GM18511 (cell line): ENCODE measurements around the gene RIGI.
"Not testable (repeated sequence)": the region's sequence is repeated elsewhere in the genome, so short reads cannot be mapped to it uniquely, and the experiment has no call there.

Experiments
- ATAC-seq: cut with Tn5 transposase; IDR thresholded peaks from one replicate; pipeline ENCODE4 v1.9.1; 2021; ENCODE audit warnings: mild to moderate bottlenecking, moderate library complexity; ENCODE audit not compliant: unreplicated experiment

The RIGI gene

DNA sequence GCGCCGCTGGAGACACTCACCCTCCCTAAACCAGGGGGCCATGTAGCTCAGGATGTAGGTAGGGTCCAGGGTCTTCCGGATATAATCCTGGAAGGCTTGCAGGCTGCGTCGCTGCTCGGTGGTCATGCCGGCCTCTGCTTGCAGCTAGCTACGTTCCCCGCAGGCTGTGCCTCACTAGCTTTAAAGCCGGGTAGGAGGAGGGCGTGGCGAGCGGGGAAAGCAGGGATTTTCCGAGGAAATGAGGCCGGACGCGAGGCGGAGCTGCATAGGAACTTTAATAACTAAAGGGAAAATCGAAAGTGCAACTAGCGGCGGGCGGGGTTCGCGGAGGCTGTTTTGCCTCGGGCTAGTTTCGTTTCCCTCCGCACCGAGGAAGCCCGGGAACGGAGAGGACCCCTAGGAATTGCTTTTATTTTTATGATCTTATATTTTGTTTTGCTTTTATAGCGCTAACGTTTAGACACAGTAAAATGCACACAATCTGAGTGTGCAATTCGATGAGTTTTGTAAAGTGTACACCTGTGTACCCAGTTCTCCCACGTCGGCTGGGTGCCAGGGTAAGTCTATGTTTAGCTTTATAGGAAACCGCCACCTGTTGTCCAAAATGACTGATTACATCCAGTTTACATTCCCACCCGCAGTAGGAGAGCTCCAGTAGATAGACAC is at the start of gene RIGI:
Gene RIGI (minus strand): TSS at position 156 of the 666 bp plus-strand sequence. CDS start 30 bp downstream, at position 126.
- ATAC-seq, result peak; percentile 74

DNA sequence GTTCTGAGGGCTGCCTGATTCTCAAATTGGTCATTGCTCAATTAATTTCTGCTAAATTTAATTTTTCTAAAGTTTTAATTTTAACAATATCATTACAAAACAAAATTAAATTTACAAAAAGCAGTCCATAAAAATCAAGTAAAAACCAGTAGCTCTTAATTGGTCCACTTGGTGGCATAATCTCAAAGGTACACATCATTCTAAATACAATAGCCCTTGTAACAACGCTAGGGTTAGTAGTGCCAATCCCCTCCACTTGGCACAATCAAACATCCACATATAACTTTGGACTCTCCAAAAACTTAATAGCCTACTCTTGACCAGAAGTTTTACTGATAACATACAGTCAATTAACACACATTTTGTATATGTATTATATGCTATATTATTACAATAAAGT is 48.9 kb upstream of the RIGI start:
- ATAC-seq, result no peak

DNA sequence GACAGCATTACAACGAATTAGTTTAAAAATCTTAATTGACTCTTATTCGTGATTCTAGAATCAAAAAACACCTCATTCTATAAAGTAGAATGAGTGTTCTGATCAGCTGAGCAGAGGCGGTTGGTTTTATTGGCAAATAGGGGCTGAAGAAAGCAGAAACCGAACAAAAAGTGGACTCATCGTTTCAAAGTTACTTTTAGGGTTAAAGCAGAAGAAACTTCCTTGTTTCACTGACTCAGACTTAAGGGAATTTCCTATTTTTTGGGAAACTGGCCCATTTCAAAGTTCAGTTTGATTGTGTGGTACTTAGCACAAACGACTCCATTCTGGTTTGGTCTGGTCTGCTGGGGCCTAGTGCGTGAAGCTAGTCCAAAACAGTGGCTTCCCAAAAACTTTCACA is 47.8 kb upstream of the RIGI start:
- no peak for ATAC-seq

DNA sequence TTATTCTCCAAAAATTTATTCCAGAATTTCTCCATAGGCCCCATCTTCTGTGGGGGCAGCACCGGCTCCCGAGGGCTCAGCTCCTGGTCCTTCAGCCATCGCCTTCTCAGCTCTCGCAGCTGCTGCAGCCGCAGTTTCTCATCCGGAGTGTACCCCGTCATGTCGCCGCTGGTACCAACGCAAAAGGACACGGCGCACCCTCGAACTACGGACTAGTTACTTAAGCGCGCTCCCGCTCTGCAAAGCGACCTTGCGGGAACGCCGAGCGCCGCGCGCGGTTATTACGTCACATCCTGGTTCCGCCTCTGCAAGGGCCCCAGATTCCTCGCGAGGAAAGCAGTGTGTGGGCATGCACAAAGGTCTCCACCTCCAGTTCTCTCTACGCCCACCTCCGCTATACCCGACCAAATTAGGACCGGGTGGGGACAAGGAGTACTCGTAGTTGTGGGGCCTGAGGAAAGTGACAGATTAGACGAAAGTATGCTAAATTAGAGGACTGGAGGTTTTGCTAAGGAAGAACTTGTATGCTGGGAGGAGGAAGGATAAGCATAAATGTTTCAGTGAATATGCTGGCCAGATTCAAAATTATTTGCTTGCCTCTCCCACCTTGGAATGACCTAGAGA is 47.0 kb upstream of the RIGI start, which contains the start of gene NDUFB6:
Gene NDUFB6 (minus strand): TSS at position 260 of the 624 bp plus-strand sequence. CDS start 99 bp downstream, at position 161.
- ATAC-seq, result peak; percentile 89

DNA sequence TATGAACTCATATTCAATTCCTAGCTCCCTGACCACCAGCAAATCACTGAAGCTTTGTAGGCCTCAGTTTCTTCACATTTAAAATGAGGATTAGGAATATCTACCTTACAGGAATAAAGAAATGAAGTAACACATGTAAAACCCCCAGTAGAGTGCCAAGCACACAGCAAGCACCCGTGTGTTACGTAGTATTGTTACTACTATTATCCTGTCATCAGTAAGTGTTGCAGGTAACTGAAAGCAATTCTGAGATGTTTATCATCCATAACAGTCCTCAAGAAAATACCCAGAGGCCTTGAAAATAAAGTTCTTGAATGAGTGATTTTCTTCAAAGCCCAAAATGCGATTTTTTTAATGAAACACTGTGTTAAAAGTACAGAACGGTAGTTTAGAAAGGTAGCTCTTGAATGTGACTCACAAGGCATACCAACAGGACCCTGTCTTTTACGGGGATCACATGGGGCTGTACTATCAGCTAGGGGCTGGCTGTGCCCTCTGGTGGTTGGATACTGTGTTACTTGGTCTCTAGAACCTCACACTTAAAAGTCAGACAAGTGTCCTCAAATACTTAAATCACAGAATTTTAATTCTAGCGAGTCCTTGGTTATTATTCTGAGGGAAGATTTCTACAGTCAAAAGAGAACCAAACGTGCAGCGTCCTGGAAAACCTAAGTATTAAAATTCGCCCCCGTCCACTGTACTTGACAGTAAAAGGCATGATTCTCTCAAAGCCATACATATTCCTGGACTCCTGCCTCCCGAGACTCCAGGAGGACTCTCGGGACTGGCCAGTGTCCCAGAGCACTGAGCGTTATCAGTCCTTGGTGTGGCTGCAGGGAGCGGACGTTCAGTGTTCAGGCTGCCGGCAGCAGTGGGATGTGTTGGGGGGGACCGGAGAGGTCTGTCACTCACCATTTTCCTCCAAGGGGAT is 46.2 kb upstream of the RIGI start:
- peak; percentile 90 for ATAC-seq

DNA sequence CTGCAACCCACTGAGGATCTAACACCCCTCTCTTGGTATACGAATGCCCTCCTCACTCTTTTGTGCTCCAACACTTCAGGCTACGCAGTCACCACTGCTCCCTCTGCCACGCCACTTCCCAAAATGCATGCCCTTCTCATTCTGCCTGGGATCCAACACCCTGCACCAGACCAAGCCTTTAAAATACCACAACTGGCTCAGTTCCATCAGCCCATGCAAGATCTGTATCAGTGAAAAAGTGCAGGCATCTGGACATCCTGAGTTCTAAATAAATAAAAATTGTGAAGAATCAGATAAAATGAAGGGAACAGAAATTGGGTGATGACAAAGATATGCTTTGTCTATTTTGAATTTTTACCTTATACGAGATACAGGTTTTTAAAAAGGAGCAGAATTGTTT is 44.3 kb upstream of the RIGI start:
- no peak for ATAC-seq

DNA sequence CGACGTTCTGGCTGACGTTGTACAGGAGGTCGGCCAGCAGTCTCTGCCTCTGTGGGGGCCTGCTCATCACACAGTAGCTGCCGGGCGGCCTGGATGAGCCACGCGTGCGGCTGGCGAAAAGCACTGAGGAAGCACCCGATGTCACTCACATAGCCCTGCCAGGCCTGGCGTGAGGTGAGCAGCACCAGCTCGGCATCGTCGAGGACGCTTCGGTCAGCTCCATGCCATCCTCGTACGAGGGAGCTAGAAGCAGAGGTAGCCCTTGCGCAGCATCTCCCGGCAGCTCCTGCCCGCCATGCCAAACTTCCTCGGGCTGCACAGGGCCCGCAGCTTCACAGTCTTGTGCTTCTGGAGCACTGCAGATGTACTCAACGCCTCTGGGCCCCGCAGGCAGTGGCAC is 40.8 kb upstream of the RIGI start:
- ATAC-seq, result no peak

DNA sequence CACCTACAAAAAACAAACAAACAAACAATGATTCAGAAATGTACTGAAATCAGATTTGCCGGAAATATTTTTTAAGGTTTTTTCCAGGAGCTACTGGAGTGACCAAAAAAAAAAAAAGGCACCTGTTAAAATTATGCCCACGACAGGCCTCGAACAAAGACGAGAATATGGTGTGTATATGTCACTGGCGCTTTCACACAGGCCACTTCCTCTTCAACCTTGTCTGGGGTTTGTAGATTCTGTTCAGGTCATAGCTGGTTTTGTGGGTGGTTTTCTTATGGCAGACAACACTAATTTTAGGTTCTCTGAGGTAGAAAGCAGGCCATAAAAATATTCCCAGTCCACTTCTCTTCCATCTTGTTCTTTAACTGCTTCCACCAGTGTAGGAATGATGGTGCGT is 40.0 kb upstream of the RIGI start:
- ATAC-seq, result no peak

DNA sequence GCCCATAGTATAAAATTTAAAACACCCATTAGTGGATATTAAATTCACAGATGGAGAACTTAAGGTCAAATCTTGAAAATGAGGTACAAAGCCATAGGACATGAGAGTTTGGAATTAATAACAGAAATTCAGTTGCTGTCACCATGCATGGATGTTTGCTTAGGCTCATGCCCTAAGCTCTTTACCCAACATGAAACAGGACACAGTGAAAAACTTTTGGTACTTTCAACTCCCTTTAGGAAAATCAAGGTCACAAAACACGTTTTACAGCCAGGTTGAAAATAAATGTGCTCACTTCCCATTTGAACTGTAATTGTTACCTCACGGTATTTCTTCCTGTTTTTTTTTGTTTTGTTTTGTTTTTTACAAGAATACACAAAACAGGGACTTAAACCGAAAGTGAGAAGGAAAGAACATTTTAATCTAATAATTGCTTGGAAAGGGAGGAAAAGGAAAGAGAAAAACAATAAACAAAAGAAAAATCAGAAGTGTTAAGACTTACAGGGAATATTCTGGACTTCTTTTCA is 32.5 kb upstream of the RIGI start:
- ATAC-seq, result no peak

DNA sequence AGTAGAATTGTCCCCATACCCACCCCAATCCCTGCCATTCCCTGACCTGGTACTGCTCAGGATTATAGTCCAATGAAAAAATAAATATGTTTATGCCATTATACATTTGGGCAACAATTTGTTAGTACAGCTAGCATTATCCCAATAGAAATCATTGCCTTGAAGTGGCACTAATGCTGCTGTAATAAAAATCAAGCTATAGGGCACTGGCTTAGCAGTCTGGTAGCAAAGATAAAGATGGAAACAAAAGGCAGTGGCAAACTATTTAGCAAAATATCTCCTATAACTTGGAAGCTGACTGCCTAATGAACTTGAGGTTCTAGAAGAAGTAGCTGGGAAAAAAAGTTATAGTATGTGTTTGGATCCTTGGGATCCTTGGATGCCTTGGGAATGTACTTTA is 28.6 kb upstream of the RIGI start:
- no peak for ATAC-seq

DNA sequence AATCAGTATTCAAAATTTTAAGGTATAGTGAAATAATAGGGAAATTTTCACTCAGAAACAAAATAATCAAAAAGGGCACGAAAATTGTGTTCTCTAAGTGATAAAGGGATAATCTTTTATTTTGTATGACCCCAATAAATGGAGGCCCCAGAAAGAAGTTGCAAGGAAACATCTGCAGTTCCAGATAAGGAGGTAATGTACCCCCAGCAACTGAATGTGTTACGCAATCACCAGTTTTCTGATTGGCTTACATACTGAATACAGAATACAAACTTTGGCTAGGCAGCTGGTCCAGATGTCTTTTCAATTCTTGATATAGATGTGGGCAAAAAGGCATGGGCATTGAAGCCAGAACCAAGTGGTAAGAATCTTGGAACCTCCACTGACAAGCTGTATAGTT is 28.1 kb upstream of the RIGI start:
- no peak for ATAC-seq

DNA sequence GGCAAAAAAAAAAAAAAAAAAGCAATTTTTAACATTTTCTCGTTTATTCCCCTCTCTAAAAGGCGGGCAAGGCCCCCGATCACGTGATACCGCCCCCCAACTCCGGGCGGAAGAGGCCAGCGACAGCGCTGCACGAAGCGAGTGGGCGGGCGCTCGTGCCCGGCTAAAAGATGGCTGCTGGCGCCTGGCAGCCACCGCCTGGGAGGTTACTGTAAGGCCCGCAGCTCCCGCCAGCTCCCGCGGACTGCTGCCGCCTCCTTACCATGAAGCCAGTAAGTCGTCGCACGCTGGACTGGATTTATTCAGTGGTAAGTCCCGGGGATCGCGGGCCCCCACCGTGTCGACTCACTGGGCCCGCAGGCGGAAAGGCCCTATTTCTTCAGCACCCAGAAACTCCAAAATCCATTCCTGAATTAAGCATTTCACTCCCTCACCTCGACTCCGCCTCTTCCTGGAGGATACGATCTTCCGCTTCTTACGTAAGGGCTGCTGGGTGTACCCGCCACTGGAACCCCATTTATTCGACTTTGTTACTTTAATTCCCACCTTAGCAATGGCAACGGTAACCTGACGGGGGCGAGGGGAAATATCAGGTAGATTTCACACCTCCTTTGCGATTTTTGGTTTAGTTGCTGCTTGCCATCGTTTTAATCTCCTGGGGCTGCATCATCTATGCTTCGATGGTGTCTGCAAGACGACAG is 26.3 kb upstream of the RIGI start, which contains the start of the genes SMIM27 and TOPORS:
Gene SMIM27 (plus strand): TSS at position 156 of the 701 bp plus-strand sequence. CDS start 108 bp downstream, at position 264.
Gene TOPORS (minus strand): TSS at position 415 of the 701 bp plus-strand sequence. CDS start 150 bp downstream, at position 265.
- peak; percentile 74 for ATAC-seq

DNA sequence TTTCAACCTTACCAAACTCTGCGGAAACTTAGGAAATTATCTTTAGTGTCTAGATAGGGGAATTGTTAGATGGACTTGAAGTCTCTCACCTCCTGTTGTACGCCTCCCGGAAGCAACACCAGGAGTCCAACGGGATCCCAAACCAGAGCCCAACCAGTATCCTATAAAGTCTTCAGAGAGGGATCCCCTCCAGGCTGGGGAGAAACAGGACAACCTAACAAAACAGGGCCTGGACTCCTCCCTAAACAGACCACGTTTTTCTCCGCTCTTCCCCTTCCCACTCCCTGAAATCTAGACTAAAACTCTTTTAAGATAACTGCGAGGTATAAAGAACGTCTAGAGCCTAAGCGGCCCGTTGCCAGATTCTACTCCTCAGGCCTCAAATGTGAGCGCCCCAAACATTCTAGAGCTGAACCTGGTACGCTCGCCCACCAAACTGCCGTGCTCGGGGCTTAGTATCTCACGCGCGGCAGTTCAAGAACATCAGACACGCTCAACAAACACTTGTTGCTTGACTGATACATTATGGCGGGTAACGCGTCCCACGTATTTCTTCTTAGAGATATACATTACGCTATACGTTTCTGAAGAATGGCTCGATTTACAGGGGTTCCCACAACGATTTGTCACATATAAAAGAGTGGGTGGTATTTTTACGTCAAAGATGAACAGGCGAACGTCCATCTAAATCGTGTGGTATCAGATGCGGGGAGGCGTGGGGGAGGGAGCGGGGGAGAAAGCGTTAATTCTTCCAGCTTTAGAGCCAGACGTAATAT is 25.5 kb upstream of the RIGI start:
- ATAC-seq, result peak; percentile 15

DNA sequence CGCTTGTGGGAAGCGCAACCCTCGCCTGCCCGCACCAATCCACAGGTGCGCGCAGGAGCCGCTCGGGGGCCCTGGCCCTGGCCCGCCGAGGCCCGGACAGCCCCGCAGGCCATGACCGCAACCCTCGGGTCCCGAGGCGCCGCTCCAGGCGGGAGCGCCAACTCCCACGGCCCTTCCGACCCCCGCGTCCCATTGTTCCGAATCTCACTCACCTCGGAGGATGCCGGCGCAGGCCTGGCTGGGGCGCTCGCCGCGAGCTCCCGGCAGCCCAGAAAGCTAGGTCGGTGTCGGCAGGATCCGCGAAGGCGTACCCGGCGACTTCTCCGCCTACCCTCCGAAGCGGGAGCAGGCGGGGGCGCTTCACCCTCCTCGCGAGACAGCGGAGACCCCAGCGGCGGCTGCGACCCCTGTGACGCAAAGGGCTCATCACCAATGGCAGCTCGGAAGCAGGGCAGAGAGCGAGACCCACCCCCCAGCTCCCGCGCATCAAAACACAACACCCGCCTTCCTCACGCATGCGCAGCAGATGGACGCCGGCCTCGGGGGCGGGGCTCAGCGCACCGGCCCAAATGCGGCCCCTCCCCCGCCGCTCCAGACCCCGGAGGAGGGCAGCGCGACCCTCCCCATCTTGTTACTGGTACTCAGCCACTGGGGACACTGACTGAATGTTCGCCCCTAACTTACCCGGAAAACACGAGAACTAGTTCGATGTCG is 24.7 kb upstream of the RIGI start:
- peak; percentile 67 for ATAC-seq

DNA sequence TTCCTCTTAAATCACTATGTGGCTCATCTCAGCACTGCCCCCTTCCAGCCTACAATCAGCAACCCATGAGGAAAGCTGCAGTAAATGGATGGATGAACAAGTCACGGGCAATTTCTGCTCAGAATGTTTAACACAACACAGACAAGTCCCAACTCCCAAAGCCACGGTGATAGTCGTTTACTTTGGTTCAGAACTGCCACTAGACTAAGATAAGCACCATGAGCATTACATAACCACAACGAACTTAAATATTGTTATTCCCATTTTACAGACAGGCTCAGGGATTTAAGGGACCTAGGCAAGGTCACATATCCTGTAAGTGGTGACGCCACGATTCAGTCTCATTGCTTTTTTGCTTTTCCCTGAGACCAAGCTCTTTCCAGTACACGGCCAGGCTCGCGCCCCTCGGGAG is 24.2 kb upstream of the RIGI start:
- ATAC-seq, result no peak

DNA sequence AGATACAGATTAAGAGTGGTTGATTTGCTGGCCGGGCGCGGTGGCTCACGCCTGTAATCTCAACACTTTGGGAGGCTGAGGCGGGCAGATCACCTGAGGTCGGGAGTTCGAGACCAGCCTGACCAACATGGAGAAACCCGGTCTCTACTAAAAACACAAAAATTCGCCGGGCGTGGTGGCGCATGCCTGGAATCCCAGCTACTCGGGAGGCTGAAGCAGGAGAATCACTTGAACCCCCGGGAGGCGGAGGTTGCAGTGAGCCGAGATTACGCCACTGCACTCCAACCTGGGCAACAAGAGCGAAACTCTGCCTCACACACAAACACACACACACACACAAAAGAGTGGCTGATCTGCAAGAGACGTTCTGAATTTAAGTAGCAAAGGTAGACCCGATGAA is 22.2 kb upstream of the RIGI start:
- ATAC-seq, result not testable (repeated sequence)

DNA sequence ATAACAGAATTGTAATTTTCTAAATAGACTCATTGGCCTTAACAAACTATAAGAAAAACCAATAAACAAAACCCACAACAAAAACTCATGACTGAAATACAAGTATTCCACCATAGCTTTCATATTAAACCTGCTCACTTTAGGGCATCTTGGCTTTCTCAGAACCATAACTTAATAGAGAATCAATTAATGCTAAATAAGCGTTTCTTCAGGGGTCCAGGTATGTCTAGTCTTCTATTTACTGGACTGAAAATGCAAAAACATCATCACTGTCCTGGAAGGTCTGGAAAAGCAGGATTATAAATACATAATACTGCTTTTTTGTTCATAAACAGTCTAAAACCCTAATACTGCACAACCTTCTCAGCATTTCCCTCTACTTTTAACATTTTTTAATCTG is 19.9 kb upstream of the RIGI start:
- no peak for ATAC-seq

DNA sequence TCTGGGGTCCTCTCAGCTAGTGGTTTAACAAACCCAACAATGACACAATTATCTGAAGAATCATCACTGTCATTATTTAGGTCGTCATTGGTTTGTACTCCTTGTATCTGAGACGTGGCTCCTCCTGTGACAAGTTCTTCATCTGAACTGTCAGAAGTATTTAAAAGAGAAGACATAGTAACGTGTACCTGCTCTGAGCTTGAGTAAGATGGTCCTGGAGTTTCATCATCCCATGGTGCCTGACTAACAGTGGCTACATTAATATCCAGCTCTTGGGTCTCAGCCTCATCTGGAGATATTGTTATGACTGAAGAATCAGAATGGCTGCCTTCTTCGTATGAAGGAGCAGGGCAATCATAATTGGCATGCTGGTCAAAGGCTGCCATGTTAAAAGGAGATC is 17.1 kb upstream of the RIGI start:
- no peak for ATAC-seq

DNA sequence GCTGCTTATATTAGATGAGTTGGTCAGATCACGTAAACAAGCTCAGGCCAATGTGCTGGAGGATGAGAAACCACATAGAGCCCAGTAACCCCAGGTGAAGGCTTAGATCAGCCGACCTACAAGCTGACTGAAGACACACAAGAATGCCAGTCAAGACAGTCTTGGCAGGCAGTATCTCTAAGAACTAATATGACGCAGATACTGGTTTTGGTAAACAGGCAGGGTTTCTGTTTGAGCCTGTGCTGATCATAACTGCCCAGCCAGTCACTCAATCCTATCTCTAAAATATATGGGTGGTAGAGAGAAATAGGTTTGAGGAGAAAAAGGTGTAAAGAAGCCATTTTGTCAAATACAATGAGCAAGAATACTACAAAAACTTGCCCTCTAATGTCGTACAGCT is 7.8 kb upstream of the RIGI start:
- no peak for ATAC-seq
